DOHH2 (cell line): ENCODE measurements around the gene ROBO1.

Experiments
- EZH2phosphoT487 ChIP-seq: fragments of 200-600 bp; sonication (generic); IDR thresholded peaks from 2 replicates; pipeline ENCODE4 v1.6.1; 2017; ENCODE audit warnings: borderline replicate concordance, mild to moderate bottlenecking, antibody characterized with exemption, low read length, moderate library complexity, mixed read lengths
- TF ChIP-seq, protein P1 (sequence below): fragments of 200-600 bp; sonication (generic); IDR thresholded peaks from one replicate; pipeline ENCODE4 v1.5.1; 2014; ENCODE audit warnings: antibody characterized with exemption, mild to moderate bottlenecking, low read depth, low read length; ENCODE audit not compliant: poor library complexity, severe bottlenecking

DNA sequence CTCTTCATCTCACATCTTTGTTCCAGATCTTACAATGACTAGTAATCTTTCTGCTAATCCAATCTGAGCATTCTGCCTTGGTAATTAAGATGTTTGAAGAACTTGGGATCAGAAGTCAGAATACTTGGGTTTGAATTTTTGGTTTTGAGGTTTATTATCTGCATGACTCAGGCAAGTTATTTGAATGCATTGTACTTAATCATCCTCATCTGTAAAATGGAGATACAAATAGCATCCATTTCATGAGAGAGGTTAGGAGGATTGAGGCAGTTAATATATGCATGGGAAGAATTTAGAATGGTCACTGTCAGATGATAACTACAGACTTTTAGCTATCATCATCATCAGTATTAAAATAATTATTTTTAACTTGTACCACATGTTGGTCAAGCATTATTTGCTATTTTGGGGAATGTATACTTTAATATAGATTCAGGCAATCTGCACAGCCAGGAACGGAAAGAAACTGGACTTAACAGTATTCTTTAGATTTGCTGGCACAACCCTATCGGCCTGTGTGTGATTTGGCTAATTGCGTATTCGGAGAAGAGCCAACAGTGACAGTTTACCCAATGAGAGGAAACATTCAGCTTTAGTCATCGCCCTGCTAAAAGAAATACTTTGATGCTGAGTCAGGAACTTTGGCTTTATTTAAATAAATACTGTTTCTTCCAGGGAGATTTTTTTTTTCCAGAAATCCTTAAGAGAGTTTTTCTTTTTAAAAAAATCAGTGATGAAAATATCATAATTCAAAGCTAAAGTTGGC lies 600.0 kb downstream of the ROBO1 start:
- TF ChIP-seq, protein P1, sequence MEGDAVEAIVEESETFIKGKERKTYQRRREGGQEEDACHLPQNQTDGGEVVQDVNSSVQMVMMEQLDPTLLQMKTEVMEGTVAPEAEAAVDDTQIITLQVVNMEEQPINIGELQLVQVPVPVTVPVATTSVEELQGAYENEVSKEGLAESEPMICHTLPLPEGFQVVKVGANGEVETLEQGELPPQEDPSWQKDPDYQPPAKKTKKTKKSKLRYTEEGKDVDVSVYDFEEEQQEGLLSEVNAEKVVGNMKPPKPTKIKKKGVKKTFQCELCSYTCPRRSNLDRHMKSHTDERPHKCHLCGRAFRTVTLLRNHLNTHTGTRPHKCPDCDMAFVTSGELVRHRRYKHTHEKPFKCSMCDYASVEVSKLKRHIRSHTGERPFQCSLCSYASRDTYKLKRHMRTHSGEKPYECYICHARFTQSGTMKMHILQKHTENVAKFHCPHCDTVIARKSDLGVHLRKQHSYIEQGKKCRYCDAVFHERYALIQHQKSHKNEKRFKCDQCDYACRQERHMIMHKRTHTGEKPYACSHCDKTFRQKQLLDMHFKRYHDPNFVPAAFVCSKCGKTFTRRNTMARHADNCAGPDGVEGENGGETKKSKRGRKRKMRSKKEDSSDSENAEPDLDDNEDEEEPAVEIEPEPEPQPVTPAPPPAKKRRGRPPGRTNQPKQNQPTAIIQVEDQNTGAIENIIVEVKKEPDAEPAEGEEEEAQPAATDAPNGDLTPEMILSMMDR: no peak
- TF ChIP-seq EZH2phosphoT487: no peak
